GM21737 (cell line): ENCODE measurements around the gene TRIO.

Source experiments
- ATAC-seq: cut with Tn5 transposase; IDR thresholded peaks from one replicate; pipeline ENCODE4 v1.9.1; 2021; ENCODE audit warnings: mild to moderate bottlenecking, moderate library complexity; ENCODE audit not compliant: unreplicated experiment

TRIO gene

GRCh38 chr5:14402424-14402823 lies 259.3 kb downstream of the TRIO start:
- ATAC-seq, result no peak

GRCh38 chr5:14404780-14405179 lies 261.6 kb downstream of the TRIO start:
- no peak for ATAC-seq

GRCh38 chr5:14405267-14405666 lies 262.1 kb downstream of the TRIO start:
- no peak for ATAC-seq

- ATAC-seq, result no peak
Observed at GRCh38 chr5:14405706-14406553, 262.8 kb downstream of the TRIO start.

GRCh38 chr5:14406554-14406849 lies 263.4 kb downstream of the TRIO start:
- ATAC-seq, result no peak

DNA sequence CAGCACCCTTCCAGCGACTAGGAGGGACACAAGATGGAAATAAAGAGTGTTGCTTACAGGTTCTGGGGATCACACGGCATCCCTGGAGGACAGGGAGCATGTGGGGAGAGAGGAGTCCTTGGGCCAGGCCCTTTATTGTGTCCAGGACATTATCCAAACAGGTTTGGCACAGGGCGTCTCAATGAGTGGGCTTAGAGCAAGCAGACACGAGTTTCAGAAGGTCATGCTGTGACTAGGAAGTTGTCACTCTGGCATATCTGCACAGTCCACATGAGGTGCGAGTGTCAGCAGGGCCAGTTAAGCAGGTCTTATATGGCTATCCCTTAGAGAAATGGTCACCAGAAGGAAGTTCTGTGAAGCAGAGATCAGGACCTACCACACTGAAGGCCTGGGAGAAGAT lies 263.9 kb downstream of the TRIO start:
- ATAC-seq, result no peak

DNA sequence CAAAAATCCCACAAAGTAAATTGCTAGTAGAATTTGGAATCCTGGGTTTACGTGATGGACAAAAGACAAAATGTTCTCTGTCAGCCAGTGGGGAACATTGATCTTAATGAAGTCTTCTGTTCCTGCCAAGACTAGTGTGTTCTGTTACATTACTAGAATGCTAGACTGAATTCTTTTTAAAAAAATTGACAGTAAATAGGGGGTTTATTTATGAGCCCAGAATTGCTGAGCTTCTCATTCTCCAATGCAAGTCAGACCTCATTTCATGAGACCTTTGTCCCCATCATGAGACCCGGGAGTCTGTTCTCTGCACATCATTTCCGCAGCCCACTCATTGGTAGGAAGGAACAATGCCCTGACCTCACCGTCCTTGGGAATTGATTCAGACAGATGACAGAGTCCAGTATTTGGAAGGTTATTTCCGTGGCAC lies 264.6 kb downstream of the TRIO start:
- no peak for ATAC-seq

GRCh38 chr5:14408969-14409586 lies 265.9 kb downstream of the TRIO start:
- ATAC-seq, result no peak

DNA sequence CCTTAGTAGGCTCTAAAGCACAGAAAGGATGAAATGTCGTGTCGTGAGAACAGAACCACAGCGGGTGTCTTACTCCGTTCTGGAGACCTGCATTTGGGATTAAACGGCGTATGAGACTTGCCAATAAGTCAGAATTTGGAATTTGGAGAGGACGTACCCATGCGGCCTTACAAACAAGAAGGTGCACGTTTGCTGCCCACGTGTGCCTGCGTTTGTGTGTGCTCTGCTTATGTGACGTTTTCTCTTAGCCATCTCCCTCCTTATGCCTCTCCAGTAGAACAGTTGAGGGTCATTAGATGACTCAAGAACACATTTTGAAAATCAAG lies 266.9 kb downstream of the TRIO start:
- ATAC-seq, result no peak

GRCh38 chr5:14410394-14411201 lies 267.5 kb downstream of the TRIO start:
- no peak for ATAC-seq

DNA sequence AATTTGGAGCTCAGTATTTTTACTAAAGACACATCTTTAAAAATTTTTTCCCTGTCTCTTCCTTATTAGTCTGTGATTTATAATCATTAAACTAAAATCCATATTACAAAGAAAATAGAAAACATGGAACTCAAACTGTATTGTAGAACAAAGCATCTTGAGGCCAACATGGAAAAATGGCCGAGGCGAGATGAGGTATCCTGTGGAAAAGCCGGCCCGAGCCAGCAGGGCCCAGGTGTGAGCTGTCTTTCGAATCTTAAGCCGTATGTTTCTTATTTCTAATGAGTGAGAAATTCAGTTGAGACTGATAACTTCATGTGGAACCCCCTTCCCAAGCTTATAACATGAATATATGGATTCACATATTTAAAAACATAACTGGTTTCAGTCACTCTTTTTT lies 268.1 kb downstream of the TRIO start:
- no peak for ATAC-seq

DNA sequence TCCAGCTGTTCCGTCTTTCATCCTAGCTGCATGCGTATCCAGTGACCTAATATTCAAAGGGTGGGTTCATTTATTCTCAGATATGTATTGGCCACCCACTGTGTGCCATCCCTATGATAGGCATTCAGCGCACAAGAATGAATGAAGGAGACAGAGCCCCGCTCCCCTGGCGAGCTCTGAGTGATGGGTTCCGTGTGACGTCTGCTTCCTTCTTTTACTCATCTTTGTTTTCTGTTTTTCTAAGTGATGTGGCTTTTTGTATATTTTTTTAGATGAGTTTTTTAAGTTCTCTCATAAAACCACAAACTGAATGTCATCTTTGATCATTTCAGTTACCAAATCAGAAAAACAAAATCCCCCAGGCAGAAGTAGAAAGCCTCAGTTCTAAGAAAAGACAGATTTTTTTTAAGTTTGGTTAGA lies 270.2 kb downstream of the TRIO start:
- ATAC-seq, result no peak

- no peak for ATAC-seq
Observed at GRCh38 chr5:14414007-14414406, 270.9 kb downstream of the TRIO start.

- no peak for ATAC-seq
Observed at GRCh38 chr5:14414656-14415023, 271.5 kb downstream of the TRIO start.

DNA sequence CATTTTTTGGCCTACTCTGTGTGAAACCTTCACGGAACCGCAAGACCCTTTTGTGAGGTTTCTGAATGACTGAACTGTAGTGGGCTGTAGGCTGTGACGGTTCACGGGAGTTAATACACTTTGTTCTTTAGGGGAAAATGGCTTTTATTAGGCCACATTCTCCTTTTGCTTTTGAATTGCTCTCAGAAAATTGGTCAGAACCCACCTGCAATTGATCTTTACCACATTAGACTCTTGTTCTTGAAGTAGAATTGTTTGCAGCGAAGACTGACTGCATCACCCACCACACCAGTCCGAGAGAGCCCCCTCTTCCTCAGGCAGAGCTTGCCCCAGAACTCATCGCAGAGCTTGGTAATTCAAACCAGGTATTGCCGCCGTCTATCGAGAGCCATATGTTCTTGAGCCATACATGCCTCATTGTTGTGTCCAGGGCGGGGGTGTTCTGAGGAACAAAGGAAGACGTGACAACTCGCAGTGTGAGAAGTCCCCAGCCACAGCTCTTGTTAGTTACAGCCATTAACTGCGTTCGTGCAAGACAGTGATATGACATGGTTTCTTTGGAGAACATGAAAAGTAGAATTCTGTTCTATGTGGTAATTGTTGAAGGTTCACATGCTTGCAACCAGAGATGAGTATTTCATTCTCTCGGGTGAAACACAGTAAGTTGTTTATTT lies 272.0 kb downstream of the TRIO start:
- ATAC-seq, result no peak

DNA sequence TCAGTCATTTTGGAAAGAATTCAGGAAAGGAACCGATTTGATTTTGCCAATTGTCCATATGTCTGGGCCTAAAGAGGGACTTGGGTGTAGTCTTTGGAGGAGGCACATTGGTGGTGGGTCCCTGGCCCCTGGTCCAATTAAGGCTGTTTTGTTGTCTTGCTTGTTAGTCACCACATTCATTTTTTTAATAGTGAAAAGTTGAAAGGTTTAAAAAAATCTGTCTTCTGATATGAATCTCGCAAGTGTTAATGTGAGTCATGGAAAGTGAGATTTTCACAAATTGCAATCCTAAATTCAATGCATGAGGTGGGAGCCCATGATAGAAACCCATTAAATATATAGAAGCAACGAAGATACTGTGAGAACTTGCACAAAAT lies 272.5 kb downstream of the TRIO start:
- no peak for ATAC-seq

GRCh38 chr5:14416621-14417275 lies 273.6 kb downstream of the TRIO start:
- ATAC-seq, result no peak

DNA sequence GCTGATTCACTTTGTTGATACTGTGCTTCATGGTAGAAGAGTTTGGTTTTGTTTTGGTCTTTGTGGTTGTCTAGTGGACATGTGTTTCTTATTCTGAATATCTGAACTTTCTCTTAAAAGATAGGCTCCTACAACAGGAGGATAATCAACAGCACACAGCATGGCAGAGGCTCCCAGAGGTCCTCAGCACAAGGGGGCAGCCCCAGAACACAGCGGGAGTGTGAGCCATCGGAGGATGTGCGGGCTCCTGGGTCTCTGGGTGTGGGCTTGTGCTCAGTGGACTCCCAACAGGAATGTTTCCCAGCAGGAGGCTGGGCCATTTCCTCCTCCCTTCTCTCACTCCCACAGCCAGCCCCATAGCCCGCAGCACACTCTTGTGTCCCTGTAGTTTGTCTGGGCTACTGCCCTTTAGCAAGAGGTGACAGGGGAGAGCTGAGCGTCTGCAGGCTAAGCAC lies 274.2 kb downstream of the TRIO start:
- ATAC-seq, result no peak

- ATAC-seq, result no peak
Observed at GRCh38 chr5:14417792-14418765, 274.9 kb downstream of the TRIO start.

DNA sequence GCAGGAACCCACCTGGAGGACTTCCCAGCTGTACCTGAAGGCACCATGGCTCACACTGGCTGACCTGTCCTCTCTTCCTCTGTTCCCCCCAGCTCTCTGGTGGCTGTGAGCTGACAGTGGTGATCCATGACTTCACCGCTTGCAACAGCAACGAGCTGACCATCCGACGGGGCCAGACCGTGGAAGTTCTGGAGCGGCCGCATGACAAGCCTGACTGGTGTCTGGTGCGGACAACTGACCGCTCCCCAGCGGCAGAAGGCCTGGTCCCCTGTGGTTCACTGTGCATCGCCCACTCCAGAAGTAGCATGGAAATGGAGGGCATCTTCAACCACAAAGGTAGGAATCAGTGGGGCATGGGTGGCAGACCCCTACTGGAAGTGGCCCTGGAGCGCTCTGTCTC lies 276.5 kb downstream of the TRIO start:
- ATAC-seq, result no peak
